NCI-H446 treated with DMSO at 0.1 percent for 48 hours (cell line): ENCODE data around the gene LRMDA.

ENCODE experiments used
- DNase-seq: peaks from one replicate; lab custom pipeline; 2025; lab: John Stamatoyannopoulos, UW

The LRMDA gene

GRCh38 chr10:75476985-75477384, 45.6 kb downstream of the LRMDA start:
- no peak for DNase-seq

DNA sequence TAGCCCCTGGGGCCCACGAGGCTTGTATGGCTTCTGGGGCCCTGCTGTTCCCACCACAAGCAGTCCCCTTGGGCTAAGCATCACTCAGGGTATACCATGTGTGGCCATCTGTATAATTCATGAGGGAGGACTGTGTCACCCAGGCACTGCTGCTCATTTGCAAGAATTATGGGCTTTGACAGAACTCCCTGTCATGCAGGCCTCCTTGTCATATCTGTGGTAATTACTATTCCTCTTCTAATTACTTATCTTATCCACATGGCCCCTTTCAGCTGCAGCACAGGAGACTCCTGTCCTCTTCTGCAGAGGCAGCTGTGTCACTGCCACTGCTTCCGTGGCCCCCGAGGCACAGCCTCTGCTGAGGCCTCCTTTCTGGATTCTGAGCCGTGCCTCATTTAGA, 46.3 kb downstream of the LRMDA start:
- no peak for DNase-seq

DNA sequence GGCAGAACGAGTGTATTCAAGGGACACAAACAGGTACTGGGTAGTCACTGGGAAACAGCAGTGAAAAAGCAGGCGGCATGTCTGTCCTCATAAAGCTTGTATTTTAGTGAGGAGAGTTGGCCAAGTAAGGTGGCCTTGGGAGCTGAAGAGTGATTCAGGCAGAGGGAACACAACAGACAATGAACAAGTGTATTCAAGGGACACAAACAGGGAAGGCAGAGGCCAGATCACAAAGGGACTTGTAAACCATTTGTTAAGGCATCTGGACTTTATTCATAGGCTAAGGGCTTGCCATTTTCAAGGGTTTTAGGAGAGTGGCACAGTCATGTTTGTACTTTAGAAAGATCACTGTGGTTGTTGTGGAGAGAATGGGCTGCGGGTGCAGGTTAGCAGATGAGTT, 49.0 kb downstream of the LRMDA start:
- no peak for DNase-seq

GRCh38 chr10:75483188-75483587, 51.8 kb downstream of the LRMDA start:
- DNase-seq: no peak

GRCh38 chr10:75484717-75485116, 53.3 kb downstream of the LRMDA start:
- no peak for DNase-seq

DNA sequence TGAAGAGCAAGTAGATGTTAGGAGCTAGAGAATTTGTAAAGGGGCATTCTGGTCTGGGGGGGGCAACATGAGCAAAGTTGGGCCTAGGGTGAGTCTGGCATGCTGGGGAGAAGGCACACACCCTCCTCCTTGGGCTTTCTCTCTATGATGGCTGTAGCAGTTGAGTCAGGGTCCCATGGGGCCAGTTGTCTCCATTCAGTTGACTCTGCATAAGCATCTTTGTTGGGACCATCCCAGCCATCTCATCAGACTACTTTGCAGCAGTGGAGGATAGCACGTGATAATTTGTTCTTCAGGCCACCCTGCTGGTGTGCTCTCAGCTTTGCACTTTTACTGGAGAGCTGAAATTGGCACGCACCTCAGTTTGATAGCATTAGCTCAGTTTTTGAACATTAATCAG, 55.2 kb downstream of the LRMDA start:
- no peak for DNase-seq

DNA sequence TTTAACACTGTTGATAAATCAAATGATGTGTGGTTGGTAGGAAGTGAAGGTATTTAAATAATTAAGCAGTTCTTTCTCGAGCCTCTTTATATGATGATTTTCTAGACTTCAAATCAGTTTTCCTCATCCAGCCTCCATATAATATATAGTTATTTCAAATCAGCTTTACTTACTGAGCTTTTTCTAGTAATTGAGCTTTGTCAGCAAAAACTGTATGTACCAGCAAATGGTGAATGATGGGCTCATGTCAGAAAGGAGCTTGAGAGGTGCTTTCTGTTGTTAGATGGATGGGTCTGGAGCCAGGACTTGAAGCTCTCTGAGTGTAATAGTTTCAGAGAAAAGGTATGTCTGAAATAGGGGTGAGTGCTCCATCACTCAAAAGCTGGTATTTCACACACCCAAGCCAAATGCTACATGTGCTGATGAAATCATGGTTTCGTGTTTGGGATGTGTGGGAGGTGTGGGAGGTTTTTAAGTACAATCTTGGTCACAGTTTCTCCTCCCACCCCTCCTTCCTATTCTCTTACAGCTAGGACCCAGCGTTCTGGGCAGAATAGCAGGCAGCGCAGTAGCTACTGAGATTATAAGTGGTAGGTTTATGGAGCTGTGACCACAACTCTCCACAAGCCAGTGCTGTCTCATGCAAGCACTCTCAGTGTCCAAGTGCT, 55.8 kb downstream of the LRMDA start:
- no peak for DNase-seq

DNA sequence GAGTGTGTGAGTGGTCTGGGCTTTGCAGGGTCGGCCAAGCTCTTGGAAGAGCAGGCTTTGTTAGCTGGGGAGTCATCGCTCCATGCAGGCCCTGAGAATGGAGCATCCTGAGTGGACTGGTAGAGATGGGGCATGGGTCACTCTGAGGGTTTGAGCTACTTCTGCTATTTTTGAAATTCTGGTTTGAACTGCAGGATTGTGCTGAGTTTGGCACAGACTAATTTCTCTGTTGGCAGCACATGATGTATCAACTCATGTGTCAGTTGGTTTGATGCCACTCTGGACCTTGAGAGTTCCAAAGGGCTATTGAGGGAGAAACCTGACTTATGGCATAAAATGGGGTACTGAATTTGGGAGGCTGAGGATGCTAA, 56.3 kb downstream of the LRMDA start:
- DNase-seq: no peak

DNA sequence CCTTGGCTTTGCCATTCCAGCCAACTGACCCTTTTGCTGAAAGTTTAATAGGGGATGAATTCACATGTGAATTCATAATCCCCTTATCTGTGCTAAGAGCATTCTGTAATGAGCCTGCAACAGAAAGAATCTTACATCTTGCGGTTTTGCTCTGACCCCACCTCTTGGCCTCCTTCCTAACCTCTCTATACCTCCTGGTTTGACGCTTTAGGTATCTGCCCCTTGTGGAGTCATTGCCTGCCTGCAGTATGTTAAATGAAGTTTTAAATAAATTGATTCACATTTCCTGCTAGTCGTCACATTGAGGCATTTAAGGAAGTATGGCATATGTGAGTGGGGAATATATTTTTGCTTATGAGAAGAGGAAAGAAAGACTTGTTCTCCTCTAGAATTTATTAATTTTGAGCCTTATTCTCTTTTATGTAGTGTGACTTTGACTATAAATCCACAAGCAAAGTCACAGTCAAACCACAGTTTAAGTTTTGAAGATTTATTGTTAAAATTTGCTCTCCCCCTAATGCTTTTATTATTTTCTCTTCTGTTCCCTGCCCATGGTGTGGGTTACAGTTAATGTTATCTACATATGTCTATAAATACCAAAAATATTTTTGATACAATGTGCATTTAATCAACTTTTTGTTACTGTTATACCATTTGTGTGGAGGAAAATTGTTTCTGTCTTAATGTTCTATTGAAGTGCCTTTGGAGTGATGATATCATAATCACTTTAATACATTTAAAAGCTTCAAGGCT, 60.9 kb downstream of the LRMDA start:
- no peak for DNase-seq

- no peak for DNase-seq
These were observed 62.0 kb downstream of the LRMDA start for GRCh38 chr10:75493464-75493863.

- no peak for DNase-seq
These were observed 64.2 kb downstream of the LRMDA start for GRCh38 chr10:75495434-75496190.

- DNase-seq: no peak
These were observed 64.8 kb downstream of the LRMDA start for GRCh38 chr10:75496191-75496567.

DNA sequence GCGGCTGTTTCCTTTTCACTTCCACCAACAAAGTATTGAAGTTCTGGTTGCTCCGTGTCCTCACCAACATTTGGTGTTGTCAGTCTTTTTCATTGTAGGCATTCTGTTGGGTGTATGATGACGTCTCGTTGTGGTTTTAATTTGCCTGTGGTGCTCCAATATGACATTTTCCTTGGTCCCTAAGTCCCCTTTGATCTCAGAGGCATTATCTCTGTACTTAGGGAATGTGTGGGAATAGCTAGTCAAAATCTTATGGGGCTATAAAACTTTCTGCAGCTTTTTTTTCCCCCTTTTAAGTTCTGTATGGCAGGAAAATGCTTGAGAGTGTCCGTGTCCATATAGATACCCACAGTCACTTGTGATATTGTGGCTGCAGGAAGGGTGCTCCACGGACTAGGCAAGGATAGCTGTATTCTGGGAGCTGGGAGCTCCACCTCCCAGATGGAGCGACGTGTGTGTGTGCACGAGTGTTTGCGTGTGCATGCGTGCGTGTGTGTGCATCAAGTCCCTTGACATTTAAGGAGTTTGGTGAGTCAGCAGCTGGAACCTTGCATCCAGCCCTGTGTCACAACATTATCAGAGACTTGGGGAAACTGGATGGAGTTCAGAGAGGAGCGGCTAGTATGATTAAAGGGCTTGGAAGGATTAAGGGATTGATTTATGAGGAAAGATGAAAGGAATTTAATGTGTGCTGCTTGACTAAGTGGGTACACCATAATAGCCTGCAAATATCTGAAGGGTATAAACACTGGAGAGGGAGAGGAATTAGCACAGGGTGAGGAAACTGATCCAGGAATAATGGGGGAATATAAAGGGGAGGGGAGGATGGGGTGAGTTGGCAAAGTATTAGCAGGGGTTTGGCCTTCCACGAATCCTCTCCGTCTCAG, 66.8 kb downstream of the LRMDA start:
- no peak for DNase-seq

DNA sequence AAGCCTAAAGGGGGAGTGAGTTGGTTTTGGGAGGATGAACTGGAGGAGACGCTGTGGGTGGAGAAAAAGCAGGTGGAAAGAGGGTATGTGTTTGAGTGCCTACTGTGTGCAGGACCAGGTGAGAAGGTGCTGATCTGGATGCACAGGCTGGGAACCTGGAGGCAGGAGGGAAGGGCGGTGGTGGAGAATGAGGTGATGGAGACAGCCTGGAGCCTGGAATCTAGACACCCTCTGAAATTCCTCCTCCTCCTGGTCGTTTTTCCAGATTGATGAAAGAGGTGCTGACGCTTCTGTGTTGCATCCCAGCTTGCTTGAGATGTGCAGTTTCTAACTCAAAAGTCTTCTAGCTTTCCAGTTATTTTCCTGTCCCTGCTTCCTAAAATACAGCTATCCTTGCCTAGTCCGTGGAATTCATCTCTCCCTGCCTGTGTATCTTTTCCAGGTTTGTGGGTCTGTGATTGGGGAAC, 67.5 kb downstream of the LRMDA start:
- no peak for DNase-seq

GRCh38 chr10:75499556-75500160, 68.2 kb downstream of the LRMDA start:
- no peak for DNase-seq

GRCh38 chr10:75502389-75502788, 71.0 kb downstream of the LRMDA start:
- DNase-seq: no peak

DNA sequence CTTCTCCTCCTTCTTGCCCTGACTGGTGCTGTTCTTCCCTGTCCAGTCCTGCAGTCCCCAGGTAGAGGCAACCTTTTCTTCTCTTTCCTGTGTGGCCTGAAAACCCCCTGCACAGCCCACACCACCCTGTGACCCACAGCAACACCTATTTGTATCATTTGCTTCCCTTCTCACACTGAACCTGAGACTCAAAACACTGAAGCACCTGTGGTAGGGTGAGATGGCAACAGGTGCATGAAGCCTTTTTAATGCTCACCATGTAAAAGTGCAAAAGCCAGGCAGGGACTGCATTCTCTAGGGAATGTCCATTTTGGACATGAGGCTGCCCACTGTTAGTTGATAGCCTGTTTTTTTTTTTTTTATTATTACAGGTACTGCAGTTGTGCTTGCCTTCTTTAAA, 71.4 kb downstream of the LRMDA start:
- DNase-seq: no peak

DNA sequence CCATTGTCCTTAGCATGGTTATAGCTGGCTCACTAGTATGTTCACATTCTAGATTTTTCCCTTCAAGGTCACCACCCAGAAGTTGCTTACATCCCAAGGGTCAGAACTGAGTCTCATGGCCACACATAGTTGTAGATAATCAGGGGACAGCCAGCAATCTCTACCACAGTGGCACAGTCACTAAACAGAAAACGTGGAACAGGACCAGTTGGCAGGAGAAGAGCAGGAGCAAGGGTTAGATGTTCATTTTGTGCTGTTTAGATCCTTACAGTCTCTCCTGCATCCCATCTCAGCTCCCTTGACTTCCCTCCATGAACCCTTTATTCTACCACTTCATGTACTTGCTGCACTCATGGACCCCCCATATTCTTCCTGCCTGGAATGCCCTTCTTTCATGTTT, 73.9 kb downstream of the LRMDA start:
- DNase-seq: no peak

DNA sequence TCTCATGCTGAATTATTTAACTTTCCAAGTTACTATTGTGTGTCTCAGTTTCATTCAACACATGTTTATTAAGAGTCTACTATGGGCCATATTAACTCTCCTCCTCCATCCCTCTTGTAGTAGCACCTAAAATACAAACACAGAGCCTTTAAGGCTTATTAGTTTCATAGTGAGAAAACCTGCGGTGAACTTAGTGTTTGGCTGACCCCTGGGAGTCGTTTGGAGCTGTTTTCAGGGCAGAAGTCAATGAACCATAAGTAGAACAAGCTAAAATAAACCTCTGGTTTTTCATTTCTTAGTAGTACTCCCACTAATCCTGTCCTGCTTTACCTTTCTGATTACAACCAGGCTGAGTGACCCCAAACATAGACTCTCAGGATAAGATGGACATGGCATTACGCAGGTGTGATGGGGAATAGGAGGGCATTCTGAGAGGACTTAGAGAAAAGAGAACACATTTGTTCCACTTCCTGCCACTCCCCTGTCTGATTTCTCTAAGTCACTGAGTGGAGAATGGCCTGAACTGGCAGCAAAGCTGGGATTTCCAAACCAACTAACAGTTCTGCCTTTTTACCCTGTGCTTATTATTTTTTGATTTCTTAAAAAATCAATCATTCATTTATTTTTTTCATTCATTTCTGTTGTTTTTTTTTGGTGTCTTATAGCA, 74.5 kb downstream of the LRMDA start:
- DNase-seq: no peak

DNA sequence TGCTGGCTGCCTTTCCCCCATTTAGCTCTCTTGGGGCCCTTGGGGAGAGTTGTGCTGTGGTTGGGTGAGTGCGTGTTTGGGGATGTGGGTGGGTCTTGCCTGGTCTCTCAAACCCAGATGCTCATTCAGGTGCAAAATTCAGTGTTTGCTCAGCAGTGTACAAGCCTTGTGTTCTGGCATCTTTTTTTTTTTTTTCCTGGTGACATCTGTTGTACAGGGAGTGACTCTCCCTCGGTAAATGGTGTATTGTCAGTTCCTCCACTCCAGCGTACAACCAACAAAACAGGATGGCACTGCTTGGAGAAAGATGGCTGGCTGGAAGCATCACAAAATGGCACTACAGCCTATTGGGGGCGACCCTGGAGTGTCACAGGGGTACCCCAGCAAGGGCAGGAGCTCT, 75.5 kb downstream of the LRMDA start:
- DNase-seq: no peak

- DNase-seq: no peak
These were observed 76.0 kb downstream of the LRMDA start for GRCh38 chr10:75507469-75507868.
